Measurements from ENCODE around the gene HIPK2.

- no peak for TF ChIP-seq GATA2 (IDR thresholded peaks at IDR 0.05; ENCODE audit: low read depth, low read length)
- TF ChIP-seq GATA3 (IDR thresholded peaks at IDR 0.05; ENCODE audit: low read depth, low read length): no peak
Observed at GRCh38 chr7:139557857-139558581, 219.8 kb downstream of the HIPK2 start.
